ENCODE results near the gene TNK2.
"Not testable (repeated sequence)": the region's sequence is repeated elsewhere in the genome, so short reads cannot be mapped to it uniquely, and the experiment has no call there.

TNK2 gene

DNA sequence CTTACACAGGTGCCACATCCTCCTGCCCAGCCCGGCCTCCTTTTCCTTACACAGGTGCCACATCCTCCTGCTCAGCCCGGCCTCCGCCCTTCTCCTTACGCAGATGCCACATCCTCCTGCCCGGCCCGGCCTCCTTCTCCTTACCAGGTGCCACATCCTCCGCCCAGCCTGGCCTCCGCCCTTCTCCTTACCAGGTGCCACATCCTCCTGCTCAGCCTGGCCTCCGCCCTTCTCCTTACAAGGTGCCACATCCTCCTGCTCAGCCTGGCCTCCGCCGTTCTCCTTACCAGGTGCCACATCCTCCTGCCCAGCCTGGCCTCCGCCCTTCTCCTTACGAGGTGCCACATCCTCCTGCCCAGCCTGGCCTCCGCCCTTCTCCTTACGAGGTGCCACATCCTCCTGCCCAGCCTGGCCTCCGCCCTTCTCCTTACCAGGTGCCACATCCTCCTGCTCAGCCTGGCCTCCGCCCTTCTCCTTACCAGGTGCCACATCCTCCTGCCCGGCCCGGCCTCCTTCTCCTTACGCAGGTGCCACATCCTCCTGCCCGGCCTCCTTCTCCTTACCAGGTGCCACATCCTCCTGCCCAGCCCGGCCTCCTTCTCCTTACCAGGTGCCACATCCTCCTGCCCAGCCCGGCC is 92.0 kb downstream of the TNK2 start:
- not testable (repeated sequence) for DNase-seq

DNA sequence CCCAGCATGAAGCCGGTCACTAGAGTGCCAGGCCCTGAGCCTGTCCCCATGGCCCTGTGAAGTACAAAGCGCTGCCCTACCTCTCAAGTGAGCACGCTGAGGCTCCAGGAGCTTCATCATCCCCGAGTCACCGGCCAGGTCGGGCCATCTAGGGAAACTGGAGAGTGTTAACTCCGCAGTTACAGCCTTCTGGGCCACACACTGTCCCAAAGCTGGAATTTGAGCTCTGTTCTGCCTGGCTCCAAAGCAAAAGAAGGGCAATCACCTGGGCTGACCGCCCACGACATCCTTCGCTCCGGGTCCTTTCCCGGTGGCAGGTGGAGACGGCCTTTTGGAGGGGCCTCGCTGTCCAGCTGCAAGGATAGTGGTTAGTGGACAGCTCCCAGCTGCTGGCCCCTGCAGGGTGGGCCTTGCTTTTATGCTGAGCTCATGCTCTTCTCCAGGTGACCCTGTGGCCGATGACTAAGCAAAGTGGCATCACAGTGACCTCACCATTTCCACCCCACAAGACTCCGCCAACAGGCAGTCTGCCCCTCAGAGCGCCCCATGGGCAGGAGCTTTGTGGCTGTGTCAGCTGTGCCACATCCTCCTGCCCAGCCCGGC is 93.1 kb downstream of the TNK2 start:
- DNase-seq = no peak

DNA sequence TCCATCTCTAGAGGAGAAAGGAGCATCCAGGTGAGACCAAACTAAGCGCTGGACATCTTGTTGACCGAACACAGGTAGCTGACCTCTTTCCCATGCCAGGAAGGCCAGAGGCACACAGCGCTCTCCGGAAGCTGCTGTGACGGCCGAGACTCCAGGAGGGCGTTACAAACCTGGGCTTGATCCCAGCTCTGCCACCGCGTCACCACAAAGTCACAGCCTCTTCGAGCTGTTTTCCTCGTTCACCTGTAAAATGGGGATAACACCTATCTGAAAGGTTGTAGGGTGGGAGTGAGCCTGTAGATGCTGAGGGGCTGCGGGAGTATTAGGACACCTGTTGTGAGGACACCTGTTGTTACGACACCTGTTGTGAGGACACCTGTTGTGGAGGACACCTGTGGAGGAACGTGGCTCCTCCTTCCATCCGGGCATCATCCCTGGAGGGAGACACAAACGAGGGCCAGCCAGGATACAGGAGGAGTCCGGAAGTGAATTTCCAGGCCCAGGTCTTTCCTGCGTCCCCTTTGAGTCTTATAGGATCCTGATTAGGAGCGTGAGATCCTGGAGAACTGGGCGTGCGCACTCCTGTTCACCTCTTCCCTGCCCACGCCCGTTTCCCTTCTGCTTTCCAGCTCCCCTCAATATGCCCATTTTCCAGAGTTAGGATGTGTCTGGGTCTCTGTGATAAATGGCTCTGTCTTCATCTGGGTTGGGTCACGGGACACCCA is 94.3 kb downstream of the TNK2 start:
- DNase-seq = no peak
